Testis (tissue), 5 donors: ENCODE results near the gene GPR35. TPM values are rescaled to one million over a fixed set of nuclear protein-coding genes. Genes with fewer than 3 reads are reported as not detected.

ENCODE experiments used
- DNase-seq: peaks from one replicate; pipeline ENCODE4 v3.0.0-alpha.2; 2019
- H3K27ac ChIP-seq, 2 donors: fragments of 200-600 bp; sonication (generic); one replicate each; pipeline ENCODE4 v1.5.1; 2019
- H3K27me3 ChIP-seq: fragments of 200-600 bp; sonication (generic); one replicate; pipeline ENCODE4 v1.5.1; 2019
- H3K36me3 ChIP-seq: fragments of 200-600 bp; sonication (generic); one replicate; pipeline ENCODE4 v1.5.1; 2017; ENCODE audit warnings: low read depth; ENCODE audit errors: missing control alignments
- H3K4me1 ChIP-seq: fragments of 200-600 bp; sonication (generic); one replicate; pipeline ENCODE4 v1.5.1; 2019
- H3K4me3 ChIP-seq, 2 donors: fragments of 200-600 bp; sonication (generic); one replicate each; pipeline ENCODE4 v1.5.1; 2017 to 2019
- H3K9me3 ChIP-seq: fragments of 200-600 bp; sonication (generic); one replicate; pipeline ENCODE4 v1.5.1; 2017
- POLR2A ChIP-seq: fragments of 450-650 bp; IDR thresholded peaks from one replicate; pipeline ENCODE4 v1.6.1; 2017; ENCODE audit warnings: antibody characterized with exemption, mild to moderate bottlenecking, moderate library complexity
- WGBS, 2 donors: methylation state at CpG; one replicate each; pipeline ENCODE4 v1.1.5; 2018; 5-methylcytosine and 5-hydroxymethylcytosine counted together
- intact Hi-C: fragments of 100-400 bp; cut with DNase I; formaldehyde crosslinking; loops from one replicate; pipeline ENCODE4 v1.15.1; 2023; ENCODE audit warnings: low total_unique reads
- long read RNA-seq, 2 donors: transcript quantifications; one replicate each; lab custom pipeline, GENCODE V29; 2026
- polyA plus RNA-seq: library from polyadenylated mRNA; stranded (reverse); fragments of 350-450 nt; fragmentation: Illumina TruSeq; extraction: RNeasy Lipid Tissue Mini Kit (QIAGEN cat#74804); gene quantifications from one replicate; pipeline ENCODE4 v1.2.3, GENCODE V29; 2014; ENCODE audit warnings: low read depth, low replicate concordance; ENCODE audit not compliant: insufficient read depth
- total RNA-seq, 2 donors: library from RNA; depleted of rRNA; stranded (reverse); fragments of >200 nt; gene quantifications; one replicate each; pipeline ENCODE4 v1.2.3, GENCODE V29; 2016
- TF ChIP-seq, protein P1 (sequence below), 3 experiments: fragments of 450-650 bp in 2 of 3; fragments of 200-600 bp in 1 of 3; sonication (generic) in 1 of 3; IDR thresholded peaks; one replicate each; pipeline ENCODE4 v1.5.1; 2016 to 2019; ENCODE audit warnings: antibody characterized with exemption in 3 of 3, mild to moderate bottlenecking in 2 of 3, moderate library complexity in 1 of 3

Gene GPR35, protein sequence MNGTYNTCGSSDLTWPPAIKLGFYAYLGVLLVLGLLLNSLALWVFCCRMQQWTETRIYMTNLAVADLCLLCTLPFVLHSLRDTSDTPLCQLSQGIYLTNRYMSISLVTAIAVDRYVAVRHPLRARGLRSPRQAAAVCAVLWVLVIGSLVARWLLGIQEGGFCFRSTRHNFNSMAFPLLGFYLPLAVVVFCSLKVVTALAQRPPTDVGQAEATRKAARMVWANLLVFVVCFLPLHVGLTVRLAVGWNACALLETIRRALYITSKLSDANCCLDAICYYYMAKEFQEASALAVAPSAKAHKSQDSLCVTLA
- total RNA-seq, result 10 to 100 TPM in 1 of 2 donors, 1 to 10 TPM in 1; 9.5 to 11.5 TPM
- 3.1 TPM for polyA plus RNA-seq
- long read RNA-seq, donor 1, partial matches to known transcripts, result 0 of 1 reads
- long read RNA-seq, donor 1, other reads (novel, unspliced or antisense), result 0 of 1 reads
- long read RNA-seq, donor 2, result 0 reads

DNA sequence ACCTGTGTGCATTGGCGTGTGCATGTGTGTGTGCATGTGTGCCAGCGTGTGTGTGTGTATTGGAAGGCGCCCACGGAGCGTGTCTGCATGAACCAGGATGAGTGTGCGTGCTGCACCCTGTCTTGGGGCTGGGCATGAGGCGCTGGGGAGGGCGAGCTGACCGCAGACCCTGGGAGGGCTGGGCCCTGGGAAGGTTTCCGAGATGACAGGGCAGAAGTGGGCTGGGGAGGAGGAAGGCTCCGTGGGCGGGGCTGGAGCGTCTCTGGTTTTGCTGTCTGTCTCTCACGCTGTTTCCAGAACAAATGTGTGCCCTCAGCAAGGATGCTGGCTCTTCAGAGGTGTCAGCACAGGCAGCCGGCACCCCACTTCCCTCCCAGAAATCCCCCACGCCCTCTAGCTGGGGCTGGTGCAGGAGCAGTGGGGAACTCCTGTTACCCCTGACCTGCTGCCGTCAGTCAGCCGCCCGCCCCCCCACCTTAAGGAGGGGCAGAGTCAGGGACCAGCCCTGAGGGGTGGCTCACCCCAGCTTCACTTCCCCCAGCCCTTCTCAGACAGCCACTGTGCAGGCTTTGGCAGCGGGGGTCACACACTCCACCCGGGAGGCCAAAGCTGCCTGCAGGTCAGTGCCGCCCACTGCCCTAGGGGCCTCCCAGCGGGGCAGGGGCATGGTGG, at the start of gene GPR35:
GPR35 (plus strand) TSS at position 531 of the 672 bp plus-strand sequence. CDS start 4,473 bp downstream, outside the sequence.
- H3K27ac ChIP-seq, result no peak within 1 kb of the TSS
- no peaks in the 10 kb centered on the region for H3K9me3 ChIP-seq
- no peak for TF ChIP-seq POLR2A
- TF ChIP-seq, protein P1, sequence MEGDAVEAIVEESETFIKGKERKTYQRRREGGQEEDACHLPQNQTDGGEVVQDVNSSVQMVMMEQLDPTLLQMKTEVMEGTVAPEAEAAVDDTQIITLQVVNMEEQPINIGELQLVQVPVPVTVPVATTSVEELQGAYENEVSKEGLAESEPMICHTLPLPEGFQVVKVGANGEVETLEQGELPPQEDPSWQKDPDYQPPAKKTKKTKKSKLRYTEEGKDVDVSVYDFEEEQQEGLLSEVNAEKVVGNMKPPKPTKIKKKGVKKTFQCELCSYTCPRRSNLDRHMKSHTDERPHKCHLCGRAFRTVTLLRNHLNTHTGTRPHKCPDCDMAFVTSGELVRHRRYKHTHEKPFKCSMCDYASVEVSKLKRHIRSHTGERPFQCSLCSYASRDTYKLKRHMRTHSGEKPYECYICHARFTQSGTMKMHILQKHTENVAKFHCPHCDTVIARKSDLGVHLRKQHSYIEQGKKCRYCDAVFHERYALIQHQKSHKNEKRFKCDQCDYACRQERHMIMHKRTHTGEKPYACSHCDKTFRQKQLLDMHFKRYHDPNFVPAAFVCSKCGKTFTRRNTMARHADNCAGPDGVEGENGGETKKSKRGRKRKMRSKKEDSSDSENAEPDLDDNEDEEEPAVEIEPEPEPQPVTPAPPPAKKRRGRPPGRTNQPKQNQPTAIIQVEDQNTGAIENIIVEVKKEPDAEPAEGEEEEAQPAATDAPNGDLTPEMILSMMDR (IDR thresholded peaks at IDR 0.05), result no peak
- intact Hi-C loops, result no loop called here
- H3K4me3 ChIP-seq, result no peak within 1 kb of the TSS
- no peaks in the 10 kb centered on the region for H3K36me3 ChIP-seq
- 62 to 79% methylated on average over 15 to 22 of the region's 23 CpGs for WGBS, 2 donors
- no peaks in the 10 kb centered on the region for H3K27me3 ChIP-seq
- H3K4me1 ChIP-seq, result peaks cover 4% of the 10 kb centered on the region
- no peak for DNase-seq

DNA sequence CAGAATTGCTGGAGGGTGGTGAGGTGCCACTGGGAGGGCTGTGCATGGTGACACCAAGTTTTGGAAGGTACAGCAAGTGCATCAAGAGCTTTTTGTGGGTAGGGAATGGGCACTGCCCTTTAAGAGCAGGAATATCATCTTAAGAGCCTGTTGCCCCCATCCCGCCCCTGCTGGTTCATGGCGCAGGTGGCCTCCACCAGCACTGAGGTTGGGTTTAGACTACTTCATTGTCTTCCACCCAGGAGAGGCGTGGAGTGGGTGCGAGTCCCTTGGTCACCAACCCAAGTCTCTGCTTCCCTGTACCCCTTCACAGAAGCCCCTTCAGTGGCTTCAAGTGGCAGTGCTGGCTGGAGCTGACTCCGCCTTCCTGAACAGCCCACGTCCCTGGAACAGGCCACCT, 49.2 kb upstream of the GPR35 start:
- WGBS, 2 donors, result 84 to 100% methylated on average over 3 to 6 of the region's 6 CpGs
- intact Hi-C loops, result no loop called here
- H3K36me3 ChIP-seq, result no peaks in the 10 kb centered on the region

GRCh38 chr2:240576436-240577205, 48.7 kb upstream of the GPR35 start:
- Histone ChIP-seq H3K4me3 (no peak overlapping the region), H3K4me1 (no peaks in the 10 kb centered on the region), H3K27me3 (no peaks in the 10 kb centered on the region), H3K36me3 (no peaks in the 10 kb centered on the region), H3K9me3 (no peaks in the 10 kb centered on the region), H3K27ac (no peak overlapping the region)
- intact Hi-C loops, result no loop called here
- DNase-seq, result no peak
- WGBS, 2 donors, result 91 to 100% methylated on average over 2 to 27 of the region's 32 CpGs
- TF ChIP-seq POLR2A, result no peak
- TF ChIP-seq, protein P1 (IDR thresholded peaks at IDR 0.05), result no peak

More for the DNA sequence above, 49.2 kb upstream of the GPR35 start:
- H3K9me3 ChIP-seq, result no peaks in the 10 kb centered on the region
- DNase-seq, result no peak
- no peak for TF ChIP-seq POLR2A
- TF ChIP-seq, protein P1 (IDR thresholded peaks at IDR 0.05), result no peak
- no peak overlapping the region for H3K4me3 ChIP-seq
- H3K4me1 ChIP-seq, result no peaks in the 10 kb centered on the region
- no peaks in the 10 kb centered on the region for H3K27me3 ChIP-seq
- H3K27ac ChIP-seq, result no peak overlapping the region

GRCh38 chr2:240577281-240578109, 47.8 kb upstream of the GPR35 start:
- no peaks in the 10 kb centered on the region for H3K4me1 ChIP-seq
- 80 to 87% methylated on average over 1 to 26 of the region's 26 CpGs for WGBS, 2 donors
- no peak overlapping the region for H3K27ac ChIP-seq
- no peaks in the 10 kb centered on the region for H3K27me3 ChIP-seq
- no peaks in the 10 kb centered on the region for H3K9me3 ChIP-seq
- no peak overlapping the region for H3K4me3 ChIP-seq
- intact Hi-C loops, result no loop called here
- DNase-seq, result no peak
- H3K36me3 ChIP-seq, result no peaks in the 10 kb centered on the region
- TF ChIP-seq POLR2A, result no peak
- TF ChIP-seq, protein P1 (IDR thresholded peaks at IDR 0.05), result no peak
